ENCODE results near the gene RAD9A.

Gene RAD9A

GRCh38 chr11:67349036-67349435, 42.8 kb upstream of the RAD9A start:
- no peak overlapping the region for H3K4me3 ChIP-seq (ENCODE audit: low read depth, low read length)
- DNase-seq (ENCODE audit: low read depth) = no peak
- no peak for TF ChIP-seq POLR2A (IDR thresholded peaks at IDR 0.05; ENCODE audit: extremely low read depth, insufficient read length)
- TF ChIP-seq MAX (IDR thresholded peaks at IDR 0.05; ENCODE audit: low read depth, low read length) = no peak
- no peak for TF ChIP-seq MYC (IDR thresholded peaks at IDR 0.05; ENCODE audit: low read depth, low read length)
- no peak for TF ChIP-seq CTCF (IDR thresholded peaks at IDR 0.05; ENCODE audit: low read depth, low read length)

GRCh38 chr11:67349457-67349856, 42.3 kb upstream of the RAD9A start:
- DNase-seq (ENCODE audit: low read depth) = no peak
- no peak overlapping the region for H3K4me3 ChIP-seq (ENCODE audit: low read depth, low read length)
- TF ChIP-seq CTCF (IDR thresholded peaks at IDR 0.05; ENCODE audit: low read depth, low read length) (no peak), POLR2A (IDR thresholded peaks at IDR 0.05; ENCODE audit: extremely low read depth, insufficient read length) (no peak), MYC (IDR thresholded peaks at IDR 0.05; ENCODE audit: low read depth, low read length) (no peak), MAX (IDR thresholded peaks at IDR 0.05; ENCODE audit: low read depth, low read length) (no peak)

- DNase-seq (ENCODE audit: low read depth) = no peak
- TF ChIP-seq MYC (IDR thresholded peaks at IDR 0.05; ENCODE audit: low read depth, low read length) (no peak), MAX (IDR thresholded peaks at IDR 0.05; ENCODE audit: low read depth, low read length) (no peak), POLR2A (IDR thresholded peaks at IDR 0.05; ENCODE audit: extremely low read depth, insufficient read length) (no peak), CTCF (IDR thresholded peaks at IDR 0.05; ENCODE audit: low read depth, low read length) (no peak)
- H3K4me3 ChIP-seq (ENCODE audit: low read depth, low read length) = no peak overlapping the region
Observed at GRCh38 chr11:67349928-67350465, 41.8 kb upstream of the RAD9A start.

GRCh38 chr11:67351275-67352005, 40.3 kb upstream of the RAD9A start:
- DNase-seq (ENCODE audit: low read depth) = peak; percentile 86
- TF ChIP-seq MYC (IDR thresholded peaks at IDR 0.05; ENCODE audit: low read depth, low read length) = no peak
- peak; percentile 95 for TF ChIP-seq CTCF (IDR thresholded peaks at IDR 0.05; ENCODE audit: low read depth, low read length)
- no peak overlapping the region for H3K4me3 ChIP-seq (ENCODE audit: low read depth, low read length)

- H3K4me3 ChIP-seq (ENCODE audit: low read depth, low read length) = peak overlapping the region; percentile 60
- 0 out of 2 replicates have a peak, but pooled peaks have one; percentile 42 for TF ChIP-seq MAX (IDR thresholded peaks at IDR 0.05; ENCODE audit: low read depth, low read length)
- peak; percentile 23; the same call in 1 of the 2 replicates for TF ChIP-seq MYC (IDR thresholded peaks at IDR 0.05; ENCODE audit: low read depth, low read length)
- TF ChIP-seq CTCF (IDR thresholded peaks at IDR 0.05; ENCODE audit: low read depth, low read length) = no peak
- TF ChIP-seq POLR2A (IDR thresholded peaks at IDR 0.05; ENCODE audit: extremely low read depth, insufficient read length) = no peak
- DNase-seq (ENCODE audit: low read depth) = peak; percentile 83
Observed at GRCh38 chr11:67352546-67353316, 39.1 kb upstream of the RAD9A start.

All from NB4 (cell line).